ENCODE results near the gene RBM18. TPM values are rescaled to one million over a fixed set of nuclear protein-coding genes. Genes with fewer than 3 reads are reported as not detected.
A peak's percentile ranks its signal among the peaks of the same experiment; 100 is the strongest.

Gene RBM18
- polyA plus RNA-seq, 1 donor from 2014 or later = 48.8 TPM

- H2AFZ ChIP-seq (ENCODE audit: low read depth, low read length) = no peak overlapping the region
- H3F3A ChIP-seq (ENCODE audit: insufficient read depth, low read length, poor library complexity, severe bottlenecking) = no peaks in the 10 kb centered on the region
- H4K20me1 ChIP-seq (ENCODE audit: insufficient read depth) = no peaks in the 10 kb centered on the region
- TF ChIP-seq POLR2AphosphoS5 (IDR thresholded peaks at IDR 0.05) = no peak
- TF ChIP-seq EZH2 (IDR thresholded peaks at IDR 0.05; ENCODE audit: borderline replicate concordance, insufficient read depth, low read length, poor library complexity, severe bottlenecking) = no peak
- no peak for TF ChIP-seq RAD21 (conservative IDR thresholded peaks at IDR 0.05)
- TF ChIP-seq, protein P1, sequence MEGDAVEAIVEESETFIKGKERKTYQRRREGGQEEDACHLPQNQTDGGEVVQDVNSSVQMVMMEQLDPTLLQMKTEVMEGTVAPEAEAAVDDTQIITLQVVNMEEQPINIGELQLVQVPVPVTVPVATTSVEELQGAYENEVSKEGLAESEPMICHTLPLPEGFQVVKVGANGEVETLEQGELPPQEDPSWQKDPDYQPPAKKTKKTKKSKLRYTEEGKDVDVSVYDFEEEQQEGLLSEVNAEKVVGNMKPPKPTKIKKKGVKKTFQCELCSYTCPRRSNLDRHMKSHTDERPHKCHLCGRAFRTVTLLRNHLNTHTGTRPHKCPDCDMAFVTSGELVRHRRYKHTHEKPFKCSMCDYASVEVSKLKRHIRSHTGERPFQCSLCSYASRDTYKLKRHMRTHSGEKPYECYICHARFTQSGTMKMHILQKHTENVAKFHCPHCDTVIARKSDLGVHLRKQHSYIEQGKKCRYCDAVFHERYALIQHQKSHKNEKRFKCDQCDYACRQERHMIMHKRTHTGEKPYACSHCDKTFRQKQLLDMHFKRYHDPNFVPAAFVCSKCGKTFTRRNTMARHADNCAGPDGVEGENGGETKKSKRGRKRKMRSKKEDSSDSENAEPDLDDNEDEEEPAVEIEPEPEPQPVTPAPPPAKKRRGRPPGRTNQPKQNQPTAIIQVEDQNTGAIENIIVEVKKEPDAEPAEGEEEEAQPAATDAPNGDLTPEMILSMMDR (IDR thresholded peaks at IDR 0.05; ENCODE audit: poor library complexity, severe bottlenecking) = no peak
- TF ChIP-seq REST (IDR thresholded peaks at IDR 0.05; ENCODE audit: borderline replicate concordance) = no peak
- no peak for TF ChIP-seq TAF1 (IDR thresholded peaks at IDR 0.05; ENCODE audit: low read depth)
- no peak for TF ChIP-seq SMC3 (conservative IDR thresholded peaks at IDR 0.05; ENCODE audit: poor library complexity)
- no peak for TF ChIP-seq EP300 (conservative IDR thresholded peaks at IDR 0.05; ENCODE audit: poor library complexity, severe bottlenecking)
- no peak for TF ChIP-seq MXI1 (conservative IDR thresholded peaks at IDR 0.05; ENCODE audit: poor library complexity, severe bottlenecking)
- H3K9me3 ChIP-seq (ENCODE audit: low read length) = no peaks in the 10 kb centered on the region
- no peak overlapping the region for H3K4me2 ChIP-seq (ENCODE audit: low read length)
- no peak overlapping the region for H3K4me3 ChIP-seq (ENCODE audit: low read length)
- H3K9ac ChIP-seq (ENCODE audit: low read length) = no peak overlapping the region
- H3K36me3 ChIP-seq (ENCODE audit: insufficient read depth, low read length) = no peaks in the 10 kb centered on the region
- no peak overlapping the region for H3K27ac ChIP-seq (ENCODE audit: low read length)
- no peaks in the 10 kb centered on the region for H3K79me2 ChIP-seq (replicated peaks; ENCODE audit: insufficient read depth, low read length)
- peaks cover 100% of the 10 kb centered on the region for H3K27me3 ChIP-seq (ENCODE audit: insufficient read depth, low read depth, low read length)
- H3K9me2 ChIP-seq (ENCODE audit: insufficient read depth, low read length) = no peaks in the 10 kb centered on the region
These were observed 49.0 kb downstream of the RBM18 start for GRCh38 chr9:122215663-122216062.

- H4K20me1 ChIP-seq (ENCODE audit: insufficient read depth) = no peaks in the 10 kb centered on the region
- no peaks in the 10 kb centered on the region for H3K9me2 ChIP-seq (ENCODE audit: insufficient read depth, low read length)
- no peaks in the 10 kb centered on the region for H3K9me3 ChIP-seq (ENCODE audit: low read length)
- no peak overlapping the region for H3K4me2 ChIP-seq (ENCODE audit: low read length)
- peaks cover 93% of the 10 kb centered on the region for H3K27me3 ChIP-seq (ENCODE audit: insufficient read depth, low read depth, low read length)
- no peak overlapping the region for H3K9ac ChIP-seq (ENCODE audit: low read length)
- no peaks in the 10 kb centered on the region for H3F3A ChIP-seq (ENCODE audit: insufficient read depth, low read length, poor library complexity, severe bottlenecking)
- no peak for TF ChIP-seq SMC3 (conservative IDR thresholded peaks at IDR 0.05; ENCODE audit: poor library complexity)
- TF ChIP-seq MXI1 (conservative IDR thresholded peaks at IDR 0.05; ENCODE audit: poor library complexity, severe bottlenecking) = no peak
- no peak for TF ChIP-seq EZH2 (IDR thresholded peaks at IDR 0.05; ENCODE audit: borderline replicate concordance, insufficient read depth, low read length, poor library complexity, severe bottlenecking)
- no peak for TF ChIP-seq TAF1 (IDR thresholded peaks at IDR 0.05; ENCODE audit: low read depth)
- no peak for TF ChIP-seq REST (IDR thresholded peaks at IDR 0.05; ENCODE audit: borderline replicate concordance)
- no peak for TF ChIP-seq RAD21 (conservative IDR thresholded peaks at IDR 0.05)
- no peak for TF ChIP-seq EP300 (conservative IDR thresholded peaks at IDR 0.05; ENCODE audit: poor library complexity, severe bottlenecking)
- no peak for TF ChIP-seq POLR2AphosphoS5 (IDR thresholded peaks at IDR 0.05)
- TF ChIP-seq, protein P1 (IDR thresholded peaks at IDR 0.05; ENCODE audit: poor library complexity, severe bottlenecking) = no peak
- no peaks in the 10 kb centered on the region for H3K79me2 ChIP-seq (replicated peaks; ENCODE audit: insufficient read depth, low read length)
- no peak overlapping the region for H3K27ac ChIP-seq (ENCODE audit: low read length)
- peak overlapping the region; percentile 71 for H3K4me3 ChIP-seq (ENCODE audit: low read length)
- H3K36me3 ChIP-seq (ENCODE audit: insufficient read depth, low read length) = no peaks in the 10 kb centered on the region
- no peak overlapping the region for H2AFZ ChIP-seq (ENCODE audit: low read depth, low read length)
These were observed 50.1 kb downstream of the RBM18 start for GRCh38 chr9:122214507-122214906.
